ENCODE results near the gene NFIA. TPM values are rescaled to one million over a fixed set of nuclear protein-coding genes. Genes with fewer than 3 reads are reported as not detected.

NFIA gene
- total and polyA plus RNA-seq, 10 of the 15 experiments (the other 5 are each of a cell fraction or from before 2014, with no cell fraction given): 0.10 to 0.16 TPM; not detected in 8

- H3K9ac ChIP-seq (ENCODE audit: control insufficient read depth, insufficient read depth, low read length): no peak overlapping the region
- intact Hi-C loops (cut with micrococcal nuclease; ENCODE audit: unreplicated experiment) (no loop called here), in situ Hi-C loops (cut with MboI) (no loop called here)
- ChIA-PET POLR2A (no interaction called here), CTCF (no interaction called here), SMC1A (ENCODE audit: uncharacterized antibody, unreplicated experiment) (no interaction called here), RAD21 (ENCODE audit: unreplicated experiment) (no interaction called here)
- no peak overlapping the region for H3K4me2 ChIP-seq (ENCODE audit: control insufficient read depth, insufficient read depth)
- no peak overlapping the region for H3K27ac ChIP-seq (ENCODE audit: control insufficient read depth, insufficient read depth)
- no peaks in the 10 kb centered on the region for H3K9me3 ChIP-seq (replicated peaks; ENCODE audit: control insufficient read depth, insufficient read depth, low read length)
- FAIRE-seq (no peak), DNase-seq (ENCODE audit: low read depth, low spot score) (no peak), ATAC-seq (no peak)
- no TSS peak for BruUV-seq (replicated peaks)
- H3K4me1 ChIP-seq (ENCODE audit: control insufficient read depth, insufficient read depth, low read length): no peaks in the 10 kb centered on the region
- H2AFZ ChIP-seq (ENCODE audit: control insufficient read depth, low read depth, low read length): no peak overlapping the region
- no peaks in the 10 kb centered on the region for H3K36me3 ChIP-seq (ENCODE audit: control insufficient read depth in 2 of 2, insufficient read depth in 2 of 2, low read length in 1 of 2)
- no peaks in the 10 kb centered on the region for H4K20me1 ChIP-seq (ENCODE audit: control insufficient read depth, insufficient read depth)
- no peak for TF ChIP-seq BCLAF1 (IDR thresholded peaks at IDR 0.05)
- no peak for TF ChIP-seq SRF (IDR thresholded peaks at IDR 0.05; ENCODE audit: low read depth in 2 of 2, low read length in 2 of 2)
- TF ChIP-seq POLR2AphosphoS5 (IDR thresholded peaks at IDR 0.05; ENCODE audit: low read length): no peak
- no peaks in the 10 kb centered on the region for H3K27me3 ChIP-seq (replicated peaks in 1 of 2; ENCODE audit: control insufficient read depth in 2 of 2, insufficient read depth in 2 of 2, low read length in 1 of 2)
- H3K4me3 ChIP-seq: no peak overlapping the region
- no peaks in the 10 kb centered on the region for H3K79me2 ChIP-seq (ENCODE audit: control insufficient read depth, insufficient read depth, low read length)
Observed at GRCh38 chr1:61152469-61153105, 70.2 kb downstream of the NFIA start.

All from GM12878 (cell line).